Lung (tissue), 13 donors: ENCODE measurements around the gene STXBP4. TPM values are rescaled to one million over a fixed set of nuclear protein-coding genes. Genes with fewer than 3 reads are reported as not detected.

ENCODE experiments used
- ATAC-seq: fragments of 200-7000 bp; cut with Tn5 transposase; one replicate; pipeline ENCODE4 v1.9.1; 2020; ENCODE audit warnings: moderate number of reproducible peaks; ENCODE audit not compliant: insufficient read depth, low FRiP score
- DNase-seq, 3 donors: peaks; one replicate each; pipeline ENCODE4 v3.0.0-alpha.2; 2013 to 2017
- H3K27ac ChIP-seq, 2 donors: one replicate each; pipeline ENCODE4 v1.5.1; 2013; ENCODE audit warnings: mild to moderate bottlenecking in 2 of 2, moderate library complexity in 2 of 2, control low read depth in 1 of 2, inconsistent platforms in 1 of 2, low read depth in 1 of 2, low read length in 1 of 2
- H3K27me3 ChIP-seq, 3 donors: one replicate each; pipeline ENCODE4 v1.5.1; 2013; ENCODE audit warnings: low read length in 2 of 3; ENCODE audit not compliant: control insufficient read depth in 3 of 3, insufficient read depth in 3 of 3
- H3K36me3 ChIP-seq, 4 donors: one replicate each; pipeline ENCODE4 v1.5.1; 2013; ENCODE audit warnings: low read length in 4 of 4, mild to moderate bottlenecking in 1 of 4, moderate library complexity in 1 of 4; ENCODE audit not compliant: control insufficient read depth in 4 of 4, insufficient read depth in 4 of 4
- H3K4me1 ChIP-seq, 5 donors: one replicate each; pipeline ENCODE4 v1.5.1; 2013; ENCODE audit warnings: low read length in 5 of 5, mild to moderate bottlenecking in 2 of 5, moderate library complexity in 1 of 5; ENCODE audit not compliant: control insufficient read depth in 5 of 5, insufficient read depth in 5 of 5
- H3K4me3 ChIP-seq: one replicate; pipeline ENCODE4 v1.5.1; 2013; ENCODE audit warnings: mild to moderate bottlenecking, control low read depth, moderate library complexity
- H3K9ac ChIP-seq, 2 donors: one replicate each; pipeline ENCODE4 v1.5.1; 2013; ENCODE audit warnings: low read length in 2 of 2, control low read depth in 1 of 2; ENCODE audit not compliant: insufficient read depth in 1 of 2
- H3K9me3 ChIP-seq, 4 donors: one replicate each; pipeline ENCODE4 v1.5.1; 2013; ENCODE audit warnings: low read length in 3 of 4, mild to moderate bottlenecking in 1 of 4, moderate library complexity in 1 of 4; ENCODE audit not compliant: control insufficient read depth in 4 of 4, insufficient read depth in 3 of 4
- CTCF ChIP-seq: IDR thresholded peaks from 2 replicates; pipeline ENCODE4 v1.5.1; 2012; ENCODE audit warnings: mild to moderate bottlenecking; ENCODE audit errors: control extremely low read depth, extremely low read depth
- WGBS, 2 donors: extraction: QIAGEN DNeasy Blood & Tissue Kit; methylation state at CpG; one replicate each; pipeline ENCODE4 v1.1.7; 2013; 5-methylcytosine and 5-hydroxymethylcytosine counted together
- polyA plus RNA-seq, 2 donors: library from polyadenylated mRNA; stranded (reverse); fragments of 200-250 nt; gene quantifications; one replicate each; pipeline ENCODE4 v1.2.1, GENCODE V29; 2013
- small RNA-seq: library from RNA; depleted of rRNA; stranded (forward); fragments of <200 nt; gene quantifications from one replicate; pipeline ENCODE3, GENCODE V24; 2014; ENCODE audit warnings: low replicate concordance
- total RNA-seq, 2 donors: library from RNA; depleted of rRNA in 1 of 2; stranded (reverse); fragments of >200 nt in 1 of 2; gene quantifications; one replicate each; pipeline ENCODE4 v1.2.1, GENCODE V29; 2014 to 2021
- donor health status: control.
- donor health status: control.
- donor health status: Bipolar disorder and iron deficiency.
- donor health status: healthy.
- donor health status: DM: yes; HTN: yes; CAD: no.

Gene STXBP4
- total and polyA plus RNA-seq, 4 donors = 1.4 to 44.1 (median 7.7) TPM

DNA sequence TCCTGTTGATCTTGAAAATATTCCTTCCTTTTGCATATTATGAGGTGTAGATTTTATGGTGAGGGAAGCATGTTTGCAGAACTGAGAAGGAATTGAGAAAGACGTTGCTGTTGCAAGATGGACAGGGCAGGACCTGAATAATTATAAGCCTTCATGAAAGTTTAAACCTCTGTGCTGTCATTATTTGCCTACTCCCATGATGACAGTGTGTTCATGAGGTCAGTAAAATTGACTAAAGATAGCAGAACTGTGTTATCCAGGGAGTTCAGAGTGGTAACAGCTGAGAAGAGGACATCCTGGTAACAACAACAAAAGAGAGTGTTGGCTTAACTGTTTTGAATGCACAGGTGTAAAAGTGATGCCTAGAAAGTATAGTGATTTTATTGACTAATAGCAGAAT, 250.9 kb downstream of the STXBP4 start:
- ATAC-seq = no peak
- no peaks in the 10 kb centered on the region for H3K27me3 ChIP-seq
- WGBS, 2 donors = 34 to 46% methylated on average over 1 of the region's 1 CpG

GRCh38 chr17:55219934-55220333, 251.4 kb downstream of the STXBP4 start:
- ATAC-seq (no peak), DNase-seq (peak; percentile 38 to 75 (median 49))
- Histone ChIP-seq H3K9me3 (peaks cover 0 to 4% (median 1%) of the 10 kb centered on the region in 4 donors), H3K36me3 (no peaks in the 10 kb centered on the region), H3K9ac (no peak overlapping the region), H3K27me3 (peaks cover 0 to under 1% (median 0%) of the 10 kb centered on the region in 3 donors), H3K4me3 (no peak overlapping the region), H3K27ac (no peak overlapping the region), H3K4me1 (peaks cover 0 to 2% (median 0%) of the 10 kb centered on the region in 5 donors)
- TF ChIP-seq CTCF = no peak
- WGBS, 2 donors = 47 to 61% methylated on average over 3 of the region's 3 CpGs

More for the DNA sequence above, 250.9 kb downstream of the STXBP4 start:
- DNase-seq = no peak
- Histone ChIP-seq H3K9ac (no peak overlapping the region), H3K27ac (no peak overlapping the region), H3K9me3 (peaks cover 0 to 4% (median 1%) of the 10 kb centered on the region in 4 donors), H3K4me1 (peaks cover 0 to 2% (median 0%) of the 10 kb centered on the region in 5 donors), H3K4me3 (no peak overlapping the region), H3K36me3 (no peaks in the 10 kb centered on the region)
- no peak for TF ChIP-seq CTCF

Small RNAs within 50 kb of the gene (small RNA-seq; reads per million reads assigned to genes)
- not detected for gene AC007485.1

Other genes starting within 250 kb of the STXBP4 start
- 10 to 100 TPM; 36.4 to 39.1 TPM for gene TOM1L1, start 67.9 kb upstream of the STXBP4 start, total RNA-seq
- gene TOM1L1, start 67.9 kb upstream of the STXBP4 start, polyA plus RNA-seq = 10 to 100 TPM; 12.2 to 19.9 TPM
- 10 to 100 TPM; 42.3 to 44.6 TPM for gene COX11, start 111 bp upstream of the STXBP4 start, total RNA-seq
- 10 to 100 TPM; 21.8 to 26.5 TPM for gene COX11, start 111 bp upstream of the STXBP4 start, polyA plus RNA-seq